Small intestine (tissue), 16 donors: ENCODE measurements around the gene FH. TPM values are rescaled to one million over a fixed set of nuclear protein-coding genes. Genes with fewer than 3 reads are reported as not detected.

Experiments used
- DNase-seq, 2 donors: peaks; one replicate each; pipeline versions ENCODE4 v3.0.0 to v3.0.0-alpha.2; 2013
- FAIRE-seq: peaks from 2 replicates; lab custom pipeline; 2012; peaks lifted over from hg19 to GRCh38; lab: Jason Lieb, UNC
- H3K27ac ChIP-seq, 3 donors: one replicate each; pipeline ENCODE4 v1.5.1; 2013; ENCODE audit warnings: low read length in 2 of 3, mild to moderate bottlenecking in 2 of 3, control low read depth in 1 of 3, inconsistent platforms in 1 of 3, low read depth in 1 of 3, moderate library complexity in 1 of 3
- H3K27me3 ChIP-seq, 3 donors: one replicate each; pipeline ENCODE4 v1.6.1; 2013; ENCODE audit warnings: low read length in 3 of 3, inconsistent platforms in 1 of 3; ENCODE audit not compliant: control insufficient read depth in 3 of 3, insufficient read depth in 3 of 3
- H3K36me3 ChIP-seq, 3 donors: one replicate each; pipeline ENCODE4 v1.6.1; 2013; ENCODE audit warnings: low read length in 3 of 3, inconsistent platforms in 1 of 3, low read depth in 1 of 3, mild to moderate bottlenecking in 1 of 3, moderate library complexity in 1 of 3; ENCODE audit not compliant: control insufficient read depth in 3 of 3, insufficient read depth in 2 of 3
- H3K4me1 ChIP-seq, 3 donors: one replicate each; pipeline ENCODE4 v1.6.1; 2013; ENCODE audit warnings: low read length in 2 of 3, inconsistent platforms in 1 of 3, low read depth in 1 of 3, mild to moderate bottlenecking in 1 of 3, moderate library complexity in 1 of 3; ENCODE audit not compliant: control insufficient read depth in 3 of 3, insufficient read depth in 2 of 3
- H3K4me3 ChIP-seq, 3 donors: one replicate each; pipeline ENCODE4 v1.5.1; 2013; ENCODE audit warnings: low read length in 3 of 3, control low read depth in 1 of 3, inconsistent platforms in 1 of 3, low read depth in 1 of 3, mild to moderate bottlenecking in 1 of 3, moderate library complexity in 1 of 3
- H3K9me3 ChIP-seq, 2 donors: one replicate each; pipeline ENCODE4 v1.6.1; 2013; ENCODE audit warnings: low read depth in 1 of 2, low read length in 1 of 2; ENCODE audit not compliant: control insufficient read depth in 2 of 2, insufficient read depth in 1 of 2
- WGBS, 3 donors: extraction: QIAGEN DNeasy Blood & Tissue Kit; methylation state at CpG; one replicate each; pipeline ENCODE4 v1.1.7; 2013; 5-methylcytosine and 5-hydroxymethylcytosine counted together
- long read RNA-seq, 10 donors: transcript quantifications; one replicate each; lab custom pipeline, GENCODE V29; 2026
- polyA plus RNA-seq, 4 donors: library from polyadenylated mRNA; stranded (reverse) in 3 of 4; unstranded in 1 of 4; fragments of 200-250 nt in 3 of 4; fragments of 120-200 nt in 1 of 4; gene quantifications; one replicate each; pipeline versions ENCODE4 v1.2.1 to v1.2.3, GENCODE V29; 2013
- donor health status: healthy with polysubstance abuse.
- donor health status: control.
- donor health status: control.
- donor health status: Bipolar disorder and iron deficiency.
- donor health status: healthy.

FH gene
- polyA plus RNA-seq, result 100 to 1,000 TPM in 1 of 4 donors, 10 to 100 TPM in 3; 69.4 to 108 (median 78.5) TPM
- long read RNA-seq, donor 1, result 0 reads
- long read RNA-seq, donor 2, transcript FH-201 (10 exons, 1,797 nt), result major isoform, 10 of 31 reads
- long read RNA-seq, donor 2, partial matches to known transcripts, result 21 of 31 reads
- long read RNA-seq, donor 2, other reads (novel, unspliced or antisense), result 0 of 31 reads
- long read RNA-seq, donor 3, transcript FH-201 (10 exons, 1,797 nt), result major isoform, 5 of 44 reads
- long read RNA-seq, donor 3, partial matches to known transcripts, result 39 of 44 reads
- long read RNA-seq, donor 3, other reads (novel, unspliced or antisense), result 0 of 44 reads
- long read RNA-seq, donor 4, result 0 reads
- long read RNA-seq, donor 5, partial matches to known transcripts, result 16 of 17 reads
- long read RNA-seq, donor 5, other reads (novel, unspliced or antisense), result 0 of 17 reads
- long read RNA-seq, donor 6, transcript FH-201 (10 exons, 1,797 nt), result major isoform, 16 of 46 reads
- long read RNA-seq, donor 6, partial matches to known transcripts, result 30 of 46 reads
- long read RNA-seq, donor 6, other reads (novel, unspliced or antisense), result 0 of 46 reads
- long read RNA-seq, donor 7, result 0 reads
- long read RNA-seq, donor 8, partial matches to known transcripts, result 0 of 3 reads
- long read RNA-seq, donor 8, other reads (novel, unspliced or antisense), result 0 of 3 reads
- long read RNA-seq, donor 9, partial matches to known transcripts, result 6 of 8 reads
- long read RNA-seq, donor 9, other reads (novel, unspliced or antisense), result 0 of 8 reads
- long read RNA-seq, donor 10, transcript FH-201 (10 exons, 1,797 nt), result major isoform, 22 of 80 reads
- long read RNA-seq, donor 10, partial matches to known transcripts, result 58 of 80 reads
- long read RNA-seq, donor 10, other reads (novel, unspliced or antisense), result 0 of 80 reads

- H3K27ac ChIP-seq, result peak within 1 kb of the TSS; percentile 84 to 95 (median 91)
- 0% methylated on average over 70 of the region's 70 CpGs for WGBS, 3 donors
- peak; percentile 85 for FAIRE-seq
Observed at GRCh38 chr1:241519308-241520079, at the start of gene FH. Gene FH, minus strand, starts transcription at chr1:241519755. Its CDS starts 33 bp downstream, at chr1:241519722.

GRCh38 chr1:241560849-241561187 is 41.3 kb upstream of the FH start:
- Histone ChIP-seq H3K9me3 (no peaks in the 10 kb centered on the region), H3K27me3 (no peaks in the 10 kb centered on the region), H3K4me1 (no peaks in the 10 kb centered on the region), H3K4me3 (no peak overlapping the region), H3K27ac (no peak overlapping the region), H3K36me3 (no peaks in the 10 kb centered on the region)
- DNase-seq (no peak), FAIRE-seq (no peak)
- 83 to 91% (median 88%) methylated on average over 3 of the region's 3 CpGs for WGBS, 3 donors

More at GRCh38 chr1:241519308-241520079, at the start of gene FH:
- Histone ChIP-seq H3K27me3 (peaks cover 0 to 2% (median 0%) of the 10 kb centered on the region in 3 donors), H3K4me3 (peak within 1 kb of the TSS; percentile 77 to 85 (median 85)), H3K9me3 (no peaks in the 10 kb centered on the region), H3K4me1 (peaks cover 2 to 6% (median 3%) of the 10 kb centered on the region in 3 donors), H3K36me3 (peaks cover 0 to 7% (median 2%) of the 10 kb centered on the region in 3 donors)
- DNase-seq, result peak; percentile 98 to 99

- Histone ChIP-seq H3K9me3 (no peaks in the 10 kb centered on the region), H3K27me3 (no peaks in the 10 kb centered on the region), H3K27ac (no peak overlapping the region), H3K4me3 (no peak overlapping the region), H3K36me3 (no peaks in the 10 kb centered on the region), H3K4me1 (no peaks in the 10 kb centered on the region)
- FAIRE-seq (no peak), DNase-seq (peak in 1 of 2 donors; percentile 19)
- 75 to 81% (median 79%) methylated on average over 4 of the region's 4 CpGs for WGBS, 3 donors
Observed at GRCh38 chr1:241560146-241560848, 40.7 kb upstream of the FH start.

- no peak for DNase-seq
- Histone ChIP-seq H3K27me3 (no peaks in the 10 kb centered on the region), H3K36me3 (no peaks in the 10 kb centered on the region), H3K27ac (no peak overlapping the region), H3K4me3 (no peak overlapping the region), H3K9me3 (no peaks in the 10 kb centered on the region), H3K4me1 (no peaks in the 10 kb centered on the region)
- WGBS, 3 donors, result 72 to 81% (median 79%) methylated on average over 5 of the region's 5 CpGs
- FAIRE-seq, result no peak
Observed at GRCh38 chr1:241557551-241558193, 38.1 kb upstream of the FH start.

GRCh38 chr1:241557031-241557430 is 37.5 kb upstream of the FH start:
- FAIRE-seq (no peak), DNase-seq (no peak)
- Histone ChIP-seq H3K4me1 (no peaks in the 10 kb centered on the region), H3K27ac (no peak overlapping the region), H3K27me3 (no peaks in the 10 kb centered on the region), H3K9me3 (no peaks in the 10 kb centered on the region), H3K4me3 (no peak overlapping the region), H3K36me3 (no peaks in the 10 kb centered on the region)
- WGBS, 3 donors, result 84 to 89% (median 84%) methylated on average over 5 of the region's 5 CpGs

GRCh38 chr1:241555526-241555925 is 36.0 kb upstream of the FH start:
- H3K27ac ChIP-seq, result peak overlapping the region in 1 of 3 donors; percentile 23
- WGBS, 3 donors, result 68 to 92% (median 78%) methylated on average over 3 of the region's 3 CpGs
- H3K4me3 ChIP-seq, result no peak overlapping the region
- no peaks in the 10 kb centered on the region for H3K36me3 ChIP-seq
- DNase-seq, result peak in 1 of 2 donors; percentile 35
- H3K4me1 ChIP-seq, result no peaks in the 10 kb centered on the region
- no peak for FAIRE-seq
- no peaks in the 10 kb centered on the region for H3K9me3 ChIP-seq
- no peaks in the 10 kb centered on the region for H3K27me3 ChIP-seq

GRCh38 chr1:241553886-241554592 is 34.5 kb upstream of the FH start:
- Histone ChIP-seq H3K27me3 (no peaks in the 10 kb centered on the region), H3K9me3 (no peaks in the 10 kb centered on the region), H3K4me1 (no peaks in the 10 kb centered on the region), H3K27ac (no peak overlapping the region), H3K4me3 (no peak overlapping the region), H3K36me3 (no peaks in the 10 kb centered on the region)
- DNase-seq, result no peak
- FAIRE-seq, result no peak
- WGBS, 3 donors, result 86 to 95% (median 92%) methylated on average over 7 of the region's 7 CpGs
